Measurements from ENCODE around the gene PEX10.

PEX10 gene

DNA sequence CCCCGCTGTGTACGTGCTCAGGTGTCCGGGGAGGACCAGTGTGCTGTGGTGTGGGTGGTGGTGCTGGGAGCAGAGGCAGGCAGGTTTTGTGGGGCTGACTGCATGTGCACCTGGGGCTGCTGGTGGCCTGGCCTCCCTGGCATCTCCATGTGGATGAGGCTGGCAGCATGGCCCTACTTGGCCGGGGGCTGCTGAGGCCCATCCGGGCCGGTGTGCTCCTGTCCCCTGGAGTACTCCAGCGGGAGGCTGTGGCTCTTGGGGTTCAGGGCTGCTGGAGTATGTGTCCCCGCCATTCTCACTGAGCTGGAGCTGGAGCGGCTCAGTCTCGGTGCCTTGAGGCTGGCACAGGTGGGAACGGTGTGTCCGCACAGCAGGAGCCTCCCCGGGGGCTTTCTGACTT is 20.8 kb upstream of the PEX10 start:
- in situ Hi-C loops (cut with MboI; ENCODE audit: low pct_unique_long_range_greater_than_20kb, low sequenced_read_pairs, unreplicated experiment), result no loop called here
- no peak for DNase-seq (ENCODE audit: low spot score)
- TF ChIP-seq, protein P1, sequence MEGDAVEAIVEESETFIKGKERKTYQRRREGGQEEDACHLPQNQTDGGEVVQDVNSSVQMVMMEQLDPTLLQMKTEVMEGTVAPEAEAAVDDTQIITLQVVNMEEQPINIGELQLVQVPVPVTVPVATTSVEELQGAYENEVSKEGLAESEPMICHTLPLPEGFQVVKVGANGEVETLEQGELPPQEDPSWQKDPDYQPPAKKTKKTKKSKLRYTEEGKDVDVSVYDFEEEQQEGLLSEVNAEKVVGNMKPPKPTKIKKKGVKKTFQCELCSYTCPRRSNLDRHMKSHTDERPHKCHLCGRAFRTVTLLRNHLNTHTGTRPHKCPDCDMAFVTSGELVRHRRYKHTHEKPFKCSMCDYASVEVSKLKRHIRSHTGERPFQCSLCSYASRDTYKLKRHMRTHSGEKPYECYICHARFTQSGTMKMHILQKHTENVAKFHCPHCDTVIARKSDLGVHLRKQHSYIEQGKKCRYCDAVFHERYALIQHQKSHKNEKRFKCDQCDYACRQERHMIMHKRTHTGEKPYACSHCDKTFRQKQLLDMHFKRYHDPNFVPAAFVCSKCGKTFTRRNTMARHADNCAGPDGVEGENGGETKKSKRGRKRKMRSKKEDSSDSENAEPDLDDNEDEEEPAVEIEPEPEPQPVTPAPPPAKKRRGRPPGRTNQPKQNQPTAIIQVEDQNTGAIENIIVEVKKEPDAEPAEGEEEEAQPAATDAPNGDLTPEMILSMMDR (IDR thresholded peaks at IDR 0.05; ENCODE audit: extremely low read depth, insufficient read depth, missing control alignments), result no peak

- in situ Hi-C loops (cut with MboI; ENCODE audit: low pct_unique_long_range_greater_than_20kb, low sequenced_read_pairs, unreplicated experiment), result no loop called here
- DNase-seq (ENCODE audit: low spot score), result no peak
- TF ChIP-seq, protein P1 (IDR thresholded peaks at IDR 0.05; ENCODE audit: extremely low read depth, insufficient read depth, missing control alignments), result no peak
Observed at GRCh38 chr1:2432441-2432844, 20.1 kb upstream of the PEX10 start.

DNA sequence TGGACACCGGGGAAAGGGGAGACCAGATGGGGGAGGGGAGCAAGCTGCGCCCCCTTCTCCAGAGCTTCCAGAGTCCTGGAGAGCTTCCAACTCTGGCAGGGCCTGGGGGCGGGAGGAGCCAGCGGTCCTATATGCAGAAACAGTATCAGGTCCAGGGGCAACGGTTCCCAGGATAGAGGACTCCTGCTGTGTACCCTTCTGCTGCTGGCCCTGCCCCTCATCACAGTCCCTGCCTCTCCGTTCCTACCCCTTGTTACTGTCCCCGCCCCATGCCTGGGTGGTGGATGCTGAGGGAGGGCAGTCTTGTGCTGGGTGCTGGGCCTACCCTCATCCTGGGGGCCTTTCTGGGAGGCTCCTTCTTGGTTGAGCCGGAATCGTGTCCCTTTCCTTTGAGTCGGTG is 19.2 kb upstream of the PEX10 start:
- in situ Hi-C loops (cut with MboI; ENCODE audit: low pct_unique_long_range_greater_than_20kb, low sequenced_read_pairs, unreplicated experiment), result no loop called here
- DNase-seq (ENCODE audit: low spot score), result no peak

GRCh38 chr1:2431103-2431502 is 18.7 kb upstream of the PEX10 start:
- in situ Hi-C loops (cut with MboI; ENCODE audit: low pct_unique_long_range_greater_than_20kb, low sequenced_read_pairs, unreplicated experiment), result no loop called here
- DNase-seq (ENCODE audit: low spot score), result no peak
- TF ChIP-seq, protein P1 (IDR thresholded peaks at IDR 0.05; ENCODE audit: extremely low read depth, insufficient read depth, missing control alignments), result no peak

More for the DNA sequence above, 19.2 kb upstream of the PEX10 start:
- TF ChIP-seq, protein P1 (IDR thresholded peaks at IDR 0.05; ENCODE audit: extremely low read depth, insufficient read depth, missing control alignments), result no peak

DNA sequence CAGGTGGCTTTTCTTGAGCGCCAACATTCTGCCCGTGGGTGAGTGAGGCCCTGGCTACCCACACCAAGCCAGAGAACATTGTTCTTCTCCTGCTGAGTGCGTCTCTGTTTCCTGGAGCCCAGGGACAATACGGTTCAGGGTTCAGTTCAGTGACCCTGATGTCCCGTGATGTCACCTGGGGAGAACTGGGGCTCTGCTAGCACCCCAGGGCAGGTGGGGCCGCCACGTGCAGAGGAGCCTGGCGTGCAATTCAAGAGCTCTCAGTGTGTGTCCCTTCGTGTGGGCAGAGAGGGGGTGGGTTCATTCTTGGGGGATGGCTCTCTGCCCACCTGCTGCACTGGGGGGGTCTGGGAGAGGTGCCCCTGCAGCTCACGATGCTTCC is 18.2 kb upstream of the PEX10 start:
- in situ Hi-C loops (cut with MboI; ENCODE audit: low pct_unique_long_range_greater_than_20kb, low sequenced_read_pairs, unreplicated experiment), result no loop called here
- no peak for DNase-seq (ENCODE audit: low spot score)
- TF ChIP-seq, protein P1 (IDR thresholded peaks at IDR 0.05; ENCODE audit: extremely low read depth, insufficient read depth, missing control alignments), result no peak

GRCh38 chr1:2429780-2430591 is 17.6 kb upstream of the PEX10 start:
- in situ Hi-C loops (cut with MboI; ENCODE audit: low pct_unique_long_range_greater_than_20kb, low sequenced_read_pairs, unreplicated experiment), result no loop called here
- TF ChIP-seq, protein P1 (IDR thresholded peaks at IDR 0.05; ENCODE audit: extremely low read depth, insufficient read depth, missing control alignments), result peak; percentile 35
- DNase-seq (ENCODE audit: low spot score), result no peak

All from GM13977 (cell line).